Peyer's patch (tissue), 4 donors: Measurements from ENCODE around the gene BROX.

ENCODE experiments used
- POLR2A ChIP-seq, 2 donors: fragments of 450-650 bp; IDR thresholded peaks; one replicate each; pipeline ENCODE4 v1.5.1; 2017; ENCODE audit warnings: antibody characterized with exemption in 2 of 2, mild to moderate bottlenecking in 2 of 2, moderate library complexity in 2 of 2
- TF ChIP-seq, protein P1 (sequence below), 6 experiments: fragments of 450-650 bp in 4 of 6; fragments of 200-600 bp in 2 of 6; sonication (generic) in 1 of 6; IDR thresholded peaks; one replicate each; pipeline ENCODE4 v1.5.1; 2017 to 2019; ENCODE audit warnings: antibody characterized with exemption in 6 of 6, mild to moderate bottlenecking in 3 of 6, moderate library complexity in 1 of 6

DNA sequence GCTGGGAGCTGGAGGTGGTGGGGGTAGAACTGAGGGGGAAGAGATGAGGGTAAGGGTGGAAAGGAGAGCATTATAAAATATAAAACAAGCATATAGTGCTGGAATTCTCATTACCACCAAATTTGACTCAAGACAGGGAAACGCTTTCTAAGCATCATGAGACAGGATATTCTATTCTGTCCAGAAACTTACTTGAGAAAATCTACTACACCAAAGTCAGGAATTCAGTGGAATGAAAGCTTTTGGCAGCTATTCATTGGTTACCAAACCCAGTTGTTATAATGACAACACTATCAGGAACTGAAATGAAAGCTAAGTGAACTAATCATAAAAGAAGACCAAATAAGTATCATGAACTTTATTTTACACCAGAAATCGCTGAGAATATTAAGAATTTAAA, 14.5 kb upstream of the BROX start:
- no peak for TF ChIP-seq POLR2A (IDR thresholded peaks at IDR 0.05)
- TF ChIP-seq, protein P1, sequence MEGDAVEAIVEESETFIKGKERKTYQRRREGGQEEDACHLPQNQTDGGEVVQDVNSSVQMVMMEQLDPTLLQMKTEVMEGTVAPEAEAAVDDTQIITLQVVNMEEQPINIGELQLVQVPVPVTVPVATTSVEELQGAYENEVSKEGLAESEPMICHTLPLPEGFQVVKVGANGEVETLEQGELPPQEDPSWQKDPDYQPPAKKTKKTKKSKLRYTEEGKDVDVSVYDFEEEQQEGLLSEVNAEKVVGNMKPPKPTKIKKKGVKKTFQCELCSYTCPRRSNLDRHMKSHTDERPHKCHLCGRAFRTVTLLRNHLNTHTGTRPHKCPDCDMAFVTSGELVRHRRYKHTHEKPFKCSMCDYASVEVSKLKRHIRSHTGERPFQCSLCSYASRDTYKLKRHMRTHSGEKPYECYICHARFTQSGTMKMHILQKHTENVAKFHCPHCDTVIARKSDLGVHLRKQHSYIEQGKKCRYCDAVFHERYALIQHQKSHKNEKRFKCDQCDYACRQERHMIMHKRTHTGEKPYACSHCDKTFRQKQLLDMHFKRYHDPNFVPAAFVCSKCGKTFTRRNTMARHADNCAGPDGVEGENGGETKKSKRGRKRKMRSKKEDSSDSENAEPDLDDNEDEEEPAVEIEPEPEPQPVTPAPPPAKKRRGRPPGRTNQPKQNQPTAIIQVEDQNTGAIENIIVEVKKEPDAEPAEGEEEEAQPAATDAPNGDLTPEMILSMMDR (IDR thresholded peaks at IDR 0.05): no peak
